CD4-positive, alpha-beta T cell treated with Interleukin-21 for 1 hour (primary cell): ENCODE measurements around the gene GJB6.

Source experiments
- DNase-seq: peaks from one replicate; pipeline ENCODE4 v3.0.0-alpha.2; 2020

Gene GJB6

DNA sequence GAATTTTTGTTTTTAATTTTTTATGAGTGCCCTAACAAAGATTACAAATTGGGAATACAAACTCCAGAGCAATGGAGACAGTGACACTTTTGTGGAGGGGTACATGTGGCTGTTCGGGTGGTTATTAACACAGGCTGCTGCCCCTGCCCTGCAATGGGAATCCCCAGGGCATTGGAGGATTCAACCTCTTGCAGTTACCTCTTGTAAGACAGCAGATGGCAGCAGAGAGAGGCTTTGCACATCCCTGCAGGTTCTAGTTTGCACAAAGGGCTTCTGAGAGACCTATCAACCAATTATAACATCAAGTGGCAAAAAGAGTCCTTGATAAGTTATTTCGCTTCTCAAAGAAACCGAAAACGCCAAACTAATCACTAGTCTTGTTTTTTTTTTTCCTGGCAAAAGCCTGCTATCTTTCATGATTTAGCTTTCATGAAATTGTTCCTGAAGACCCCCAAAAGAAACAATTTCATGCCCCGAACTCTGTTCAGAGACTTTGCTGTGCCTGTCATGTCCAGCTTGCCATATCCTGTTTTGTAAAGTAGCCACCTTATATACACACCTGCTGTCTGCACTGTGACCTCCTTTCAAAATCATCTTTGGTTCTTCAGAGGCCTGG is 49.8 kb downstream of the GJB6 start:
- DNase-seq: peak; percentile 76

GRCh38 chr13:20181188-20181587 is 50.9 kb downstream of the GJB6 start:
- DNase-seq: no peak

GRCh38 chr13:20178156-20178555 is 54.0 kb downstream of the GJB6 start:
- DNase-seq: no peak

- DNase-seq: no peak
These were observed 54.9 kb downstream of the GJB6 start for GRCh38 chr13:20177049-20177831.

DNA sequence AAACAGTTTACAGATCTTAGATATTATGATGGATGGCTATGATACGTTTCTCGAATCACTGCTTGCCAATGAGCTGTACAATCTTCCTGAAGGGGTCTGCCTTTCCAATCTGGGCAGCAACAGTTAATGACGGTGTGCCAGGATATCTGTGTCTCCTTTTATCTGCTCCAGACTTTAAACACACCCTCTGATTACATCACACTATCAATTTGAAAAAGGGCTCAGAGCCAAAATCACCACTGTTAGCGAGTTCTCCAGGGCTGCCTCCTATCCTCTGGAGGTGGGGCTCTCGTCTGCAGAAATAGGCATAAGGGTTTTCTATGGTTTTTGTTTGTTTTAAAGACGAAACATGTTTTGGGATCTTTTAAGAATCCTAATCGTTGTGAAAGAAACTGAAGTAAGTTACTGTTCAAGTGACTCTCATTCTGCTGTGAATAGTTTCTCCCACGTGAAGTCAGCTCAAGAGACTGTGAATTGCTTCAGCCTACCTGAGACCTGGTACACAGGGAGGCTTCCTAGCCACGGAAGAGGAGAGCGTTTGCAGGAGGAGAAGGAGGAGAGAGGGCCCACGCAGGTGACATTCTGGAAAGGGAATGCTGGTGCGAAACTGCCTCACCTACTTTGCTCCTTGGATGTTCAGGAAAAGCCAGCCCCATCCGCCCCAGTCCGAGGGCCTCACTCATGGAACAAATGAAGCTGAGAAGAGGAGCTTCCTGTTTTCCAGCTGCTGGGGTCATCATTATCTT is 56.0 kb downstream of the GJB6 start:
- no peak for DNase-seq

GRCh38 chr13:20175406-20175794 is 56.7 kb downstream of the GJB6 start:
- no peak for DNase-seq

GRCh38 chr13:20174656-20175405 is 57.3 kb downstream of the GJB6 start:
- peak; percentile 33 for DNase-seq

- no peak for DNase-seq
These were observed 58.9 kb downstream of the GJB6 start for GRCh38 chr13:20173116-20173746.
